ENCODE measurements around the gene CYFIP1. TPM values are rescaled to one million over a fixed set of nuclear protein-coding genes. Genes with fewer than 3 reads are reported as not detected.

Gene CYFIP1
- total and polyA plus RNA-seq, 9 of the 15 experiments (the other 6 are each of a cell fraction or from before 2014, with no cell fraction given), result 3.8 to 59.8 (median 28.3) TPM

- TF ChIP-seq REST (IDR thresholded peaks at IDR 0.05; ENCODE audit: borderline replicate concordance), result no peak
- TF ChIP-seq REST (CRISPR knock-in tag; IDR thresholded peaks at IDR 0.05; ENCODE audit: low read depth), result no peak
- TF ChIP-seq CBX5 (IDR thresholded peaks at IDR 0.05; ENCODE audit: borderline replicate concordance, low read depth), result no peak
- TF ChIP-seq CBX8 (IDR thresholded peaks at IDR 0.05; ENCODE audit: borderline replicate concordance, extremely low read depth, low read depth, low read length, poor library complexity, severe bottlenecking), result no peak
- no peak for TF ChIP-seq NRF1 (conservative IDR thresholded peaks at IDR 0.05 in 1 of 2, IDR thresholded peaks at IDR 0.05 in 1 of 2)
- TF ChIP-seq, protein P1, sequence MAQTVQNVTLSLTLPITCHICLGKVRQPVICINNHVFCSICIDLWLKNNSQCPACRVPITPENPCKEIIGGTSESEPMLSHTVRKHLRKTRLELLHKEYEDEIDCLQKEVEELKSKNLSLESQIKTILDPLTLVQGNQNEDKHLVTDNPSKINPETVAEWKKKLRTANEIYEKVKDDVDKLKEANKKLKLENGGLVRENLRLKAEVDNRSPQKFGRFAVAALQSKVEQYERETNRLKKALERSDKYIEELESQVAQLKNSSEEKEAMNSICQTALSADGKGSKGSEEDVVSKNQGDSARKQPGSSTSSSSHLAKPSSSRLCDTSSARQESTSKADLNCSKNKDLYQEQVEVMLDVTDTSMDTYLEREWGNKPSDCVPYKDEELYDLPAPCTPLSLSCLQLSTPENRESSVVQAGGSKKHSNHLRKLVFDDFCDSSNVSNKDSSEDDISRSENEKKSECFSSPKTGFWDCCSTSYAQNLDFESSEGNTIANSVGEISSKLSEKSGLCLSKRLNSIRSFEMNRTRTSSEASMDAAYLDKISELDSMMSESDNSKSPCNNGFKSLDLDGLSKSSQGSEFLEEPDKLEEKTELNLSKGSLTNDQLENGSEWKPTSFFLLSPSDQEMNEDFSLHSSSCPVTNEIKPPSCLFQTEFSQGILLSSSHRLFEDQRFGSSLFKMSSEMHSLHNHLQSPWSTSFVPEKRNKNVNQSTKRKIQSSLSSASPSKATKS (CRISPR knock-in tag; IDR thresholded peaks at IDR 0.05), result no peak
- TF ChIP-seq MCM5 (IDR thresholded peaks at IDR 0.05; ENCODE audit: low read depth), result no peak
These were observed 77.6 kb downstream of the CYFIP1 start (continued) for GRCh38 chr15:22902578-22902977.

All from K562 (cell line).